Lower leg skin (tissue), 3 donors: ENCODE measurements around the gene NFU1.

ENCODE experiments used
- POLR2A ChIP-seq, 2 donors: fragments of 450-650 bp; IDR thresholded peaks; one replicate each; pipeline ENCODE4 v1.6.1; 2016 to 2017; ENCODE audit warnings: antibody characterized with exemption in 2 of 2, mild to moderate bottlenecking in 1 of 2, moderate library complexity in 1 of 2
- TF ChIP-seq, protein P1 (sequence below), 3 donors: fragments of 450-650 bp; IDR thresholded peaks; one replicate each; pipeline ENCODE4 v1.5.1; 2016; ENCODE audit warnings: antibody characterized with exemption in 3 of 3, mild to moderate bottlenecking in 3 of 3, moderate library complexity in 2 of 3

DNA sequence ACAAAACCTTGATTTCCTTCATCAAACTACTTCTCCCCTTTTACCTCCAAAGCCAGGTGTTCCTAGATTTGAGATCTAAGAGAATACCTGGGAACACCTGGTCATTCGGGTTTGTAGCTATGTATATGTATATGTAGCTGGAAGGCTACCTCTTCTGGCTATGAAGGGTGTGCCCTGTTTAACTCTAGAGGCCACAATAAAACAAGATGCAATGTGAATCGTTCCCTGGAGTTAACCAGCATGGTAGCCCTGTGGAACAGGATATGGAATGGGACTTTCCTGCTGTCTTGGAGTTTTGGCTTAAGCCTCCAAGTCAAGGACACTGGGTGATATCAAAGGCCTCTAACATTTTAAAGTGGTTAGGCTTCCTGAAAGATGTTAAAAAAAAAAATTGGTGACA, 17.7 kb upstream of the NFU1 start:
- TF ChIP-seq, protein P1, sequence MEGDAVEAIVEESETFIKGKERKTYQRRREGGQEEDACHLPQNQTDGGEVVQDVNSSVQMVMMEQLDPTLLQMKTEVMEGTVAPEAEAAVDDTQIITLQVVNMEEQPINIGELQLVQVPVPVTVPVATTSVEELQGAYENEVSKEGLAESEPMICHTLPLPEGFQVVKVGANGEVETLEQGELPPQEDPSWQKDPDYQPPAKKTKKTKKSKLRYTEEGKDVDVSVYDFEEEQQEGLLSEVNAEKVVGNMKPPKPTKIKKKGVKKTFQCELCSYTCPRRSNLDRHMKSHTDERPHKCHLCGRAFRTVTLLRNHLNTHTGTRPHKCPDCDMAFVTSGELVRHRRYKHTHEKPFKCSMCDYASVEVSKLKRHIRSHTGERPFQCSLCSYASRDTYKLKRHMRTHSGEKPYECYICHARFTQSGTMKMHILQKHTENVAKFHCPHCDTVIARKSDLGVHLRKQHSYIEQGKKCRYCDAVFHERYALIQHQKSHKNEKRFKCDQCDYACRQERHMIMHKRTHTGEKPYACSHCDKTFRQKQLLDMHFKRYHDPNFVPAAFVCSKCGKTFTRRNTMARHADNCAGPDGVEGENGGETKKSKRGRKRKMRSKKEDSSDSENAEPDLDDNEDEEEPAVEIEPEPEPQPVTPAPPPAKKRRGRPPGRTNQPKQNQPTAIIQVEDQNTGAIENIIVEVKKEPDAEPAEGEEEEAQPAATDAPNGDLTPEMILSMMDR (IDR thresholded peaks at IDR 0.05), result no peak
- no peak for TF ChIP-seq POLR2A (IDR thresholded peaks at IDR 0.05)
